Vagina (tissue), 2 donors: ENCODE results near the gene GNL2. TPM values are rescaled to one million over a fixed set of nuclear protein-coding genes. Genes with fewer than 3 reads are reported as not detected.

Experiments
- DNase-seq, 2 donors: peaks; one replicate each; pipeline ENCODE4 v3.0.0-alpha.2; 2017; ENCODE audit errors: extremely low spot score in 2 of 2
- H3K27ac ChIP-seq: fragments of 200-600 bp; sonication (generic); one replicate; pipeline ENCODE4 v1.5.1; 2019
- H3K27me3 ChIP-seq: fragments of 200-600 bp; sonication (generic); one replicate; pipeline ENCODE4 v1.5.1; 2019
- H3K36me3 ChIP-seq, 2 donors: fragments of 200-600 bp; sonication (generic); one replicate each; pipeline ENCODE4 v1.5.1; 2017 to 2019
- H3K4me1 ChIP-seq: fragments of 200-600 bp; sonication (generic); one replicate; pipeline ENCODE4 v1.5.1; 2019
- H3K4me3 ChIP-seq, 2 donors: fragments of 200-600 bp; sonication (generic); 1 replicate in 1 of 2; 2 replicates in 1 of 2; pipeline ENCODE4 v1.5.1; 2016 to 2019
- H3K9me3 ChIP-seq: fragments of 200-600 bp; sonication (generic); one replicate; pipeline ENCODE4 v1.5.1; 2019
- CTCF ChIP-seq, 3 experiments: fragments of 450-650 bp in 2 of 3; fragments of 200-600 bp in 1 of 3; sonication (generic) in 1 of 3; IDR thresholded peaks; one replicate each; pipeline ENCODE4 v1.5.1; 2017 to 2019; ENCODE audit warnings: antibody characterized with exemption in 3 of 3, mild to moderate bottlenecking in 2 of 3, moderate library complexity in 2 of 3
- POLR2A ChIP-seq, 2 donors: fragments of 450-650 bp; IDR thresholded peaks; one replicate each; pipeline ENCODE4 v1.6.1; 2017; ENCODE audit warnings: antibody characterized with exemption in 2 of 2, mild to moderate bottlenecking in 2 of 2, moderate library complexity in 2 of 2
- POLR2AphosphoS5 ChIP-seq, 2 donors: sonication (generic); formaldehyde crosslinking; IDR thresholded peaks; one replicate each; pipeline ENCODE4 v1.9.0; 2017; ENCODE audit warnings: antibody characterized with exemption in 2 of 2, mild to moderate bottlenecking in 2 of 2, low read depth in 1 of 2; ENCODE audit not compliant: insufficient read depth in 1 of 2
- intact Hi-C: fragments of 100-400 bp; cut with DNase I; formaldehyde crosslinking; loops from one replicate; pipeline ENCODE4 v1.15.1; 2023
- total RNA-seq: library from RNA; depleted of rRNA; stranded (reverse); fragments of >200 nt; gene quantifications from one replicate; pipeline ENCODE4 v1.2.3, GENCODE V29; 2016

The GNL2 gene
- total RNA-seq, 1 donor from 2014 or later, result 62.1 TPM

DNA sequence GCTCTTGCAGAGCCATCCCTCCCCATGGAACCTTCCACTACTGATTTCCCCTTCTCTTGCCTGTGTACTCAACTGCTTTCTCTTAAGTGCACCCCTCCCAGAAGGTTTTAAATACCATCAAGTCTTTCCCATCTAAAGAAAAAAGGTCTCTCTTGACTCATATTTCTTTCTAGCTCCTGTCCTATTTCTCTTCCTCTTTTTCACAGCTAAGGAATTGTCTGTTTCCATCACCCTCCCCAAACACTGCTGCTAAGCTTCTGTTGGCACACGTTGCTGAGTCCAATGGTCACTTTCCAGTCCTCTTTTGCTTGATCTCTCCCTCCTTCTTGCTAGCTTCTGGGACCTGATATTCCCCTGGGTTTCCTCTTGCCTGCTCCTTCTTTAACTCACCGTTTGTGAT lies 13.3 kb upstream of the GNL2 start:
- Histone ChIP-seq H3K36me3 (no peaks in the 10 kb centered on the region), H3K4me3 (no peak overlapping the region), H3K27me3 (no peaks in the 10 kb centered on the region), H3K27ac (no peak overlapping the region), H3K4me1 (peaks cover 26% of the 10 kb centered on the region), H3K9me3 (no peaks in the 10 kb centered on the region)
- intact Hi-C loops, result no loop called here
- TF ChIP-seq POLR2A (IDR thresholded peaks at IDR 0.05), result no peak
- no peak for TF ChIP-seq POLR2AphosphoS5 (IDR thresholded peaks at IDR 0.05; ENCODE audit: insufficient read depth in 1 of 2, low read depth in 1 of 2)
- no peak for TF ChIP-seq CTCF (IDR thresholded peaks at IDR 0.05)
- DNase-seq, result no peak

DNA sequence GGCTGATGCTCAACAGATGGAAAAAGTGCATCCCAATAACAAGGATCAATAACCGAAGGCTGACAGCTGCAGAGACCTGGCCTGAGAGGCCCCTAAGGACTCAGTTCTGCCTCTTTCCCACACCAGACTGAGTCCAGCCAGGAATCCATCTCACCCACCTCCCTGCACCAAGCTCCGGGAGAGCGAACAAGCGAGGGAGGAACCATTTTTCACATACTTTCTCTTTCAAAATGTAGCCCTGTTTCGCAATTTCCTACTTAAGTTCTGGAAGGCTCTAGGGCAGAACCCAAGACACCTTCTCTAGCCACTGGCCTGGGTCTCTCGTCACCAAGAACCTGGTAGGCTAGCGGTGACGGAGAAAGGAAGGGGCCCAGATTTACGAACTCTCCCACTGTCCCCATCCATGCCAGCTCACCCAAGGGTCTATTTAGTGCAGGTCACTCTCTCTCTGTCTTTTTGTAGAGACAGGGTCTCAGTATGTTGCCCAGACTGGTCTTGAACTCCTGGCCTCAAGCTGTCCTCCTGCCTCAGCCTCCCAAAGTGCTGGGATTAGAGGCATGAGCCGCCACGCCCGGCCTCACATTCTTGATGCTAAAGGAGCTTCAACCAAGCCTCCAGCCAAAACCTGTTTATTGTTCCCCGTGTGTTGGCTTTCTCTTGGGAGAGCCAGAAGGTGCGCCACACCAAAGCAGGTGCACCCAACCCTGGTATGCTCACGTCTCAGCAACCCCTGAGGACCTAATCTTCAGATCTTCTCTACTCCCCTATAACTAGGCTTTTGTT lies 10.9 kb upstream of the GNL2 start:
- H3K9me3 ChIP-seq, result no peaks in the 10 kb centered on the region
- intact Hi-C loops, result no loop called here
- no peak for TF ChIP-seq POLR2AphosphoS5 (IDR thresholded peaks at IDR 0.05; ENCODE audit: insufficient read depth in 1 of 2, low read depth in 1 of 2)
- no peak for TF ChIP-seq CTCF (IDR thresholded peaks at IDR 0.05)
- TF ChIP-seq POLR2A (IDR thresholded peaks at IDR 0.05), result no peak
- H3K4me1 ChIP-seq, result peaks cover 32% of the 10 kb centered on the region
- DNase-seq, result peak in 1 of 2 donors; percentile 89
- peak overlapping the region; percentile 78 for H3K27ac ChIP-seq
- H3K4me3 ChIP-seq, result no peak overlapping the region
- no peaks in the 10 kb centered on the region for H3K36me3 ChIP-seq
- no peaks in the 10 kb centered on the region for H3K27me3 ChIP-seq

DNA sequence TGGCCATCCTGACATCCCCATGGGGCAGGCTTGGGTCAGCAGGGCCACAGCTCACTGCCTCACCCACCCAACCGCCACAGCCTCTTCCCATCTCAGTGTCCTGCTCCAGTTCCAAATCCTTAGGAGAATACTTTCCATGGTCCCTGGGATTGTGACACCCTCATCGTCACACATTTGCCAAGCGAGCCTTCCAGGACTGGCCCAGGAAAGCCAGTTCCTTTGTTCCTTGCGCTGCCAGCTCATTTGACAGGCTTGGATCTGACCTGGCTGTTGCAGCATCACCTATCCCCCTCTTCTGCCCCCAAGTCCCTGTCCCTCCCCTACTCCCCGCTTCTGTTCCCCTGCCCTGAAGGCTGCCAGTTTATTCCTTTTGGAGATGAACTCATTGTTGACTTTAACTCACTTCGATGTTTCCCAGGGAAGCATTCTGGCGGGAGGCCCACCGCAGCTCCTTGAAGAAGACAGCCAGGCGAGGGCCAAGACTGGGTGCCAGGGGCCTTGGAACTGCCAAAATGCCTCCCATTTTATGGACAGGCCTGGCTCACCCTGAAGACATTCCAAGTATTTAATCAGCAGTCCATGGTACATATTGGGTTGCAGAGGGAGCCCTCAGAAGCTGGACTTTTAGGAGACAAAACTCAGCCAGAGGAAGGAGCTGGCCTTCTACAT lies 10.2 kb upstream of the GNL2 start:
- H3K4me1 ChIP-seq, result peaks cover 32% of the 10 kb centered on the region
- no peaks in the 10 kb centered on the region for H3K27me3 ChIP-seq
- DNase-seq, result peak in 1 of 2 donors; percentile 91
- no peaks in the 10 kb centered on the region for H3K36me3 ChIP-seq
- H3K27ac ChIP-seq, result peak overlapping the region; percentile 78
- H3K9me3 ChIP-seq, result no peaks in the 10 kb centered on the region
- TF ChIP-seq CTCF (IDR thresholded peaks at IDR 0.05), result no peak
- TF ChIP-seq POLR2A (IDR thresholded peaks at IDR 0.05), result no peak
- no peak for TF ChIP-seq POLR2AphosphoS5 (IDR thresholded peaks at IDR 0.05; ENCODE audit: insufficient read depth in 1 of 2, low read depth in 1 of 2)
- no peak overlapping the region for H3K4me3 ChIP-seq
- intact Hi-C loops, result no loop called here

- intact Hi-C loops, result no loop called here
Measured at GRCh38 chr1:37605061-37605650, 9.4 kb upstream of the GNL2 start.

More at GRCh38 chr1:37605061-37605650, 9.4 kb upstream of the GNL2 start:
- Histone ChIP-seq H3K36me3 (no peaks in the 10 kb centered on the region), H3K4me1 (peaks cover 32% of the 10 kb centered on the region), H3K27me3 (no peaks in the 10 kb centered on the region), H3K27ac (peak overlapping the region; percentile 78), H3K9me3 (no peaks in the 10 kb centered on the region), H3K4me3 (no peak overlapping the region)
- peak in 1 of 2 donors; percentile 86 for DNase-seq
- TF ChIP-seq CTCF (IDR thresholded peaks at IDR 0.05) (no peak), POLR2A (IDR thresholded peaks at IDR 0.05) (no peak), POLR2AphosphoS5 (IDR thresholded peaks at IDR 0.05; ENCODE audit: insufficient read depth in 1 of 2, low read depth in 1 of 2) (no peak)
